ENCODE results near the gene TMEM240.
"Not testable (repeated sequence)": the region's sequence is repeated elsewhere in the genome, so short reads cannot be mapped to it uniquely, and the experiment has no call there.

TMEM240 gene

GRCh38 chr1:1535201-1536018 lies 5.0 kb downstream of the TMEM240 start:
- no peak for TF ChIP-seq JUND (IDR thresholded peaks at IDR 0.05; ENCODE audit: low read depth)
- in situ Hi-C loops (cut with HindIII; ENCODE audit: low pct_unique_long_range_greater_than_20kb, low sequenced_read_pairs) = no loop called here
- DNase-seq (ENCODE audit: low read depth in 1 of 2, low spot score in 1 of 2) = no peak

GRCh38 chr1:1534401-1535154 lies 5.8 kb downstream of the TMEM240 start:
- DNase-seq (ENCODE audit: low read depth in 1 of 2, low spot score in 1 of 2) = no peak
- TF ChIP-seq JUND (IDR thresholded peaks at IDR 0.05; ENCODE audit: low read depth) = no peak
- in situ Hi-C loops (cut with HindIII; ENCODE audit: low pct_unique_long_range_greater_than_20kb, low sequenced_read_pairs) = no loop called here

- DNase-seq (ENCODE audit: low read depth in 1 of 2, low spot score in 1 of 2); in situ Hi-C loops (cut with HindIII; ENCODE audit: low pct_unique_long_range_greater_than_20kb, low sequenced_read_pairs): not testable (repeated sequence)
Observed at GRCh38 chr1:1533894-1534291, 6.5 kb downstream of the TMEM240 start.

GRCh38 chr1:1533176-1533893 lies 7.1 kb downstream of the TMEM240 start:
- in situ Hi-C loops (cut with HindIII; ENCODE audit: low pct_unique_long_range_greater_than_20kb, low sequenced_read_pairs); DNase-seq (ENCODE audit: low read depth in 1 of 2, low spot score in 1 of 2): not testable (repeated sequence)

- in situ Hi-C loops (cut with HindIII; ENCODE audit: low pct_unique_long_range_greater_than_20kb, low sequenced_read_pairs) = no loop called here
- no peak for DNase-seq (ENCODE audit: low read depth in 1 of 2, low spot score in 1 of 2)
- TF ChIP-seq JUND (IDR thresholded peaks at IDR 0.05; ENCODE audit: low read depth) = no peak
Observed at GRCh38 chr1:1531947-1532346, 8.5 kb downstream of the TMEM240 start.

- no peak for TF ChIP-seq JUND (IDR thresholded peaks at IDR 0.05; ENCODE audit: low read depth)
- in situ Hi-C loops (cut with HindIII; ENCODE audit: low pct_unique_long_range_greater_than_20kb, low sequenced_read_pairs) = no loop called here
- no peak for DNase-seq (ENCODE audit: low read depth in 1 of 2, low spot score in 1 of 2)
Observed at GRCh38 chr1:1529936-1530335, 10.5 kb downstream of the TMEM240 start.

- no peak for TF ChIP-seq JUND (IDR thresholded peaks at IDR 0.05; ENCODE audit: low read depth)
- in situ Hi-C loops (cut with HindIII; ENCODE audit: low pct_unique_long_range_greater_than_20kb, low sequenced_read_pairs) = no loop called here
- no peak for DNase-seq (ENCODE audit: low read depth in 1 of 2, low spot score in 1 of 2)
Observed at GRCh38 chr1:1529321-1529720, 11.1 kb downstream of the TMEM240 start.

- in situ Hi-C loops (cut with HindIII; ENCODE audit: low pct_unique_long_range_greater_than_20kb, low sequenced_read_pairs) = no loop called here
- no peak for DNase-seq (ENCODE audit: low read depth in 1 of 2, low spot score in 1 of 2)
- no peak for TF ChIP-seq JUND (IDR thresholded peaks at IDR 0.05; ENCODE audit: low read depth)
Observed at GRCh38 chr1:1528301-1529267, 11.8 kb downstream of the TMEM240 start.

- in situ Hi-C loops (cut with HindIII; ENCODE audit: low pct_unique_long_range_greater_than_20kb, low sequenced_read_pairs) = no loop called here
- DNase-seq (ENCODE audit: low read depth in 1 of 2, low spot score in 1 of 2) = no peak
- no peak for TF ChIP-seq JUND (IDR thresholded peaks at IDR 0.05; ENCODE audit: low read depth)
Observed at GRCh38 chr1:1527092-1527816, 13.2 kb downstream of the TMEM240 start.

- DNase-seq (ENCODE audit: low read depth in 1 of 2, low spot score in 1 of 2); in situ Hi-C loops (cut with HindIII; ENCODE audit: low pct_unique_long_range_greater_than_20kb, low sequenced_read_pairs): not testable (repeated sequence)
Observed at GRCh38 chr1:1526476-1526875, 13.9 kb downstream of the TMEM240 start.

GRCh38 chr1:1524750-1525383 lies 15.6 kb downstream of the TMEM240 start:
- in situ Hi-C loops (cut with HindIII; ENCODE audit: low pct_unique_long_range_greater_than_20kb, low sequenced_read_pairs); DNase-seq (ENCODE audit: low read depth in 1 of 2, low spot score in 1 of 2): not testable (repeated sequence)

GRCh38 chr1:1523651-1524050 lies 16.8 kb downstream of the TMEM240 start:
- DNase-seq (ENCODE audit: low read depth in 1 of 2, low spot score in 1 of 2); in situ Hi-C loops (cut with HindIII; ENCODE audit: low pct_unique_long_range_greater_than_20kb, low sequenced_read_pairs): not testable (repeated sequence)

GRCh38 chr1:1523226-1523625 lies 17.2 kb downstream of the TMEM240 start:
- DNase-seq (ENCODE audit: low read depth in 1 of 2, low spot score in 1 of 2); in situ Hi-C loops (cut with HindIII; ENCODE audit: low pct_unique_long_range_greater_than_20kb, low sequenced_read_pairs): not testable (repeated sequence)

GRCh38 chr1:1522536-1522935 lies 17.9 kb downstream of the TMEM240 start:
- in situ Hi-C loops (cut with HindIII; ENCODE audit: low pct_unique_long_range_greater_than_20kb, low sequenced_read_pairs); DNase-seq (ENCODE audit: low read depth in 1 of 2, low spot score in 1 of 2): not testable (repeated sequence)
